Retinal pigment epithelial cell (primary cell): Measurements from ENCODE around the gene TMEM108.

ENCODE experiments used
- DNase-seq: peaks from one replicate; pipeline ENCODE4 v3.0.0-alpha.2; 2010; ENCODE audit warnings: low read depth
- H3K4me3 ChIP-seq: 2 replicates; pipeline ENCODE4 v1.5.1; 2011; ENCODE audit warnings: mild to moderate bottlenecking, low read length, control low read depth, moderate library complexity
- TF ChIP-seq, protein P1 (sequence below): conservative IDR thresholded peaks from 2 replicates; pipeline ENCODE4 v1.5.1; 2011; ENCODE audit warnings: low read depth, low read length, control low read depth, inconsistent platforms

TMEM108 gene

DNA sequence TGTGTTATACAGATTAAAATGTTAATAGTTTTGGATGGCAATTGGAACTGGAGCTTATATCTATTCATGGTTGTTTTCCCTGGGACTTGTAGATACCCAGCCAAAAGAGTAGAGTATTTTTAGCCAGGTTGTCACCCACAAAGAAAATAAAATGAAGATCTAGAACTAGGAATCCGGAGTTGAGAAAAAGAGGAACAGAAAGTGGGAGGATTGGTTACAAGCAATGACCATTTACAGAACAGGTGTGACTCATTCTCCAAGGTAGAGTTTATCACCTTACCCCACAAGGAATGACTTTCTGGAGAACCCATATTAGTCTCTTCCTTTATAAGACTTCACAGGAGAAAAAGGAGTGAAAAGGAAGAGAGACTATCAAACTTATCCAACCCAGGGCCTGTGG, 99.8 kb downstream of the TMEM108 start:
- DNase-seq = no peak
- TF ChIP-seq, protein P1, sequence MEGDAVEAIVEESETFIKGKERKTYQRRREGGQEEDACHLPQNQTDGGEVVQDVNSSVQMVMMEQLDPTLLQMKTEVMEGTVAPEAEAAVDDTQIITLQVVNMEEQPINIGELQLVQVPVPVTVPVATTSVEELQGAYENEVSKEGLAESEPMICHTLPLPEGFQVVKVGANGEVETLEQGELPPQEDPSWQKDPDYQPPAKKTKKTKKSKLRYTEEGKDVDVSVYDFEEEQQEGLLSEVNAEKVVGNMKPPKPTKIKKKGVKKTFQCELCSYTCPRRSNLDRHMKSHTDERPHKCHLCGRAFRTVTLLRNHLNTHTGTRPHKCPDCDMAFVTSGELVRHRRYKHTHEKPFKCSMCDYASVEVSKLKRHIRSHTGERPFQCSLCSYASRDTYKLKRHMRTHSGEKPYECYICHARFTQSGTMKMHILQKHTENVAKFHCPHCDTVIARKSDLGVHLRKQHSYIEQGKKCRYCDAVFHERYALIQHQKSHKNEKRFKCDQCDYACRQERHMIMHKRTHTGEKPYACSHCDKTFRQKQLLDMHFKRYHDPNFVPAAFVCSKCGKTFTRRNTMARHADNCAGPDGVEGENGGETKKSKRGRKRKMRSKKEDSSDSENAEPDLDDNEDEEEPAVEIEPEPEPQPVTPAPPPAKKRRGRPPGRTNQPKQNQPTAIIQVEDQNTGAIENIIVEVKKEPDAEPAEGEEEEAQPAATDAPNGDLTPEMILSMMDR = no peak
- no peak overlapping the region for H3K4me3 ChIP-seq

DNA sequence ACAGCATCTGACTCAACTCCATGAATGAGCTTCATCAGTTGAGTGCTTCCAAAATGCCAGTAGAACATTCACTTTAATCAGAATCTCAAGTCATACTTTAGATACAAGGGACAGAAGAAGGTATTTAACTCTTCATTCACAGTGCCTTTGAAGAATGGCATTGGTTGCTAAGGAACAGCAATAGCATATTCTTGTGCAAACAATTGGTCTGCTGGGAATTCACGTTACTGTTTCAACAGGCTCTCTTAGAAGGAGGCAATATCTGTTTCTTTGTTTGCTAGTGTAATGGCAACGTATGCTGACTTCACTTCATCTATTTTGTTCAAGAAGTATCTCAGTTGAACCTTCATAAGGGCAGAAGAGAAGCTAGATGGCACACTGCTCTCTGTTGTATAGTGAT, 113.9 kb downstream of the TMEM108 start:
- TF ChIP-seq, protein P1 = no peak
- no peak for DNase-seq
- no peak overlapping the region for H3K4me3 ChIP-seq

DNA sequence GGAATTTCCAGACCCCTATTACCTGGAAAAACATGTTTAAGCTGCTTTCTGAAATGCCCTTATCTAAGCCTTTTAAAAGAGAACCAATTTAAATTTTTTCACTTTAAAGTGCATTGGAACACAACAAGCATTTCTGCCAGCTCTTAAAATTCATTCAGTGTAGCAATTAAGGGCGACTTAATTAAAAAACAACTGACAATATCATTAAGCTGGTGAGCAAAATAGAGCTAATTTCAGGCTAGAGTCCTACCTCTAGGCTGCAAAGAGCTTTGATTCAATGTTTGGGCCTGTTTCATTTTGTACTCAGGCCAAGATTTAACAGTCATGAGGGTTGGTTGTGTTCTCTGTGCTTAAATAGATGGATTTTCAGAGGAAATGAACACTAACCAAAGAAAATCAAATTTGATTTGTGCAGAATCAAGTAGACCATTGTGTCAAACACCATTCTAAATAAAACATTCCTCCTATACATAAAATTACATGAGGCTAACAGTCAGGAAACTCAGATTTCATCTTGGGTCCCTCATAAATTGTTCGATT, 114.6 kb downstream of the TMEM108 start:
- no peak overlapping the region for H3K4me3 ChIP-seq
- TF ChIP-seq, protein P1 = no peak
- DNase-seq = no peak

DNA sequence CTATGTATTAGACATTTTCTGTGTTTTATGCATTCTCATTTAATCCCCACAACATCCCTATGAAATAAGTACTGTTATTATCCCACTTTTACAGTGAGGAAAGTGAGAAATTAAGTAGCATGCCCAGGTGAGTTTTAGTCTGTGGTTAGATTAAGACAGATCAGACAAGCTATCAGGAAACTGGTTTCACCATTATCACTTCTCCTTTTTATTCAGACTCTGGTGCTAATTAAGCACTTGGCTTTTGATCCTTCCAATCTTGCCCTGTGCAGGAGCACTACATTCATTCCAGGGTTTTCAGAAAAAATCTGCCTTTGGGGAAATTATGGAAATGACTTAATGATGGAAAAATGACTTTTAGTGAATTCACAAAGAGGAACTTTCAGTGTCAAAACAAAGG, 115.2 kb downstream of the TMEM108 start:
- no peak for DNase-seq
- TF ChIP-seq, protein P1 = no peak
- H3K4me3 ChIP-seq = no peak overlapping the region

DNA sequence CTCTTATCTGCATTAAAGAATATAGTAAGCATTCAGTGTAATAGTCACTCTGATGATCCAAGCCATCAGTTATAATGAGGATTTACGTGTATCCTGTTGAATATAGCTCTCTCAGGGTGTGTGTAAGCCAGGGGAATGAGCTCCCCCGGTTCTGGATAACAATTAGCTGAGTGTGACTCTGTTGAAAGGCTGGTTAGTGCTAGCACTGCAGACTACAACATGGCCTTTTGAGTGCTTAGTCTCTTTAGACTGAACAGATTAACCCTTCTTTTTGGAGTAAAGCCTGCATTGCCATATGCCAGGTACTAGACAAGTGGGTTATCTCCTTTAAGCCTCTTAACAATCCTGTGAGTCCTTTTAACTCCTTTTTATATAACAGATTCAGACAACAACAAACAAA, 119.5 kb downstream of the TMEM108 start:
- TF ChIP-seq, protein P1 = no peak
- H3K4me3 ChIP-seq = no peak overlapping the region

DNA sequence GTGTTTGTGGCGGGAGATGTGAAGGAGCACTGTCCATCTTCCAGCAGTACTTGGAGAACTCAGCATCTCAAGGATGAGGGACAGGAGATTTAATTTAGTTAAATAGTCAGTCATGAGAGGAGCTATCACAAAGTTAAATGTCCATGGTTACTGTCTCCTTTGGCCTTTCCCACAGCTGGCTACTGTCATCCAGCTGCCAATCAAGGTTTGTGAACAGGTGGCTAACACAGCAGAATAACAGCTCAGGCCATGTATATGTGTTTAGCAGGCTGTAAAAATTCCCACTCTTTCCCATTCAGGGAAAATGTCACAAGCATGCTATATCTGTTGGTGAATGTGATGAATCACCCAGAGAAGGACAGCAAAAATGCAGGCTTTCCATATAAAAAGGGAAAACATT, 120.5 kb downstream of the TMEM108 start:
- DNase-seq = no peak
- H3K4me3 ChIP-seq = no peak overlapping the region
- TF ChIP-seq, protein P1 = no peak

More for the DNA sequence above, 119.5 kb downstream of the TMEM108 start:
- no peak for DNase-seq

DNA sequence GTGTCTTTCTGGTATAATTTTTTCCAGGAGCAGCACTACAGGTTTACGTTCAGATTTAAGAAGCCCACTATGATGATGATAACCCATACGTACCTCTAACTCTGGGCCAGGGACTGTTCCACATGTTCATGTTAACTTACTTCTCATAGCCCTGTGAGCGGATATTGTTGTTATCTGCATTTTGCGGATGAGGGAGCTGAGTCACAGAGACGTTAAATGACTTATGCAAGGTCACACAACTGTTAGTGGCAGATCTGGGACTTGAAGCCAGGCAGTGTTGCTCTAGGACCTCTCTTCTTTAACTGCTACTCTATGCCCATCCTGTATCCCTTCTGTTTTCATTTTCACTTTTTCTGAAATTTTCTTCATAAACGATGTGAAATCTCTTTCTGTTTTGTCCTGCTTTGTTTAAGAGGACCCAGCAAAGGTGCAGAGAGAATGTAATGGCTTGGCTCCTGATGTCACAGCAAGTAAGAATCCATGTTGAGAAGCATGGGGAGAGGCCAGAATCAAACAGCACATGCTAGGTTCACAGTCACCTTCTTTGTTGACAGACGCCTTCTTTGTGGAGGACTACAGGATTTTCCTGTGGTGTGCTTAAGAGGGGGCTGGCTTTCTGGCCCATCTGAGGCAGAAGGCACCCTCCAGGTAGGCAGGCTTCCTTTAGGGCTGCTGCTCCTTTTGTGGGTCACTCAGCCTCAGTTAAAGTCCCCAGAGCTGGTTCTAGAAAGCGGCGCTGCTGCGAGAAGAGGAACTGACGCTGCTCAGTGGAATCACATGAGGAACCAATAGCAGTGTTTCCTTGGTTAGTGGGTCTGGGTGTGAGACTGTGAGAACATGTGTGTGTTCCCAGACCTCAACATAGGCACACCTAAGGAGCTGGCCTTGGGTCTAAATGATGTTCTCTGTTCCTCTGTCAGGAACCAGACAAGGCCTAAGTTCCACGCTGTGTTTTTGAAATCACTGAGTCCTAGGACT, 121.6 kb downstream of the TMEM108 start:
- TF ChIP-seq, protein P1 = no peak
- DNase-seq = no peak

More for the DNA sequence above, 121.6 kb downstream of the TMEM108 start:
- no peak overlapping the region for H3K4me3 ChIP-seq
